ENCODE results near the gene DOCK9. TPM values are rescaled to one million over a fixed set of nuclear protein-coding genes. Genes with fewer than 3 reads are reported as not detected.

Gene DOCK9
- total RNA-seq, 1 experiment from 2014 or later = 4.5 TPM

GRCh38 chr13:98791611-98792010 lies 186.3 kb downstream of the DOCK9 start:
- TF ChIP-seq EZH2 (IDR thresholded peaks at IDR 0.05; ENCODE audit: borderline replicate concordance, low read depth, low read length, poor library complexity, severe bottlenecking) = no peak
- no peak for TF ChIP-seq CTCF (conservative IDR thresholded peaks at IDR 0.05; ENCODE audit: low read depth, low read length)
- intact Hi-C loops (cut with micrococcal nuclease; ENCODE audit: unreplicated experiment) = no loop called here

GRCh38 chr13:98787996-98788395 lies 189.9 kb downstream of the DOCK9 start:
- TF ChIP-seq CTCF (conservative IDR thresholded peaks at IDR 0.05; ENCODE audit: low read depth, low read length) (no peak), EZH2 (IDR thresholded peaks at IDR 0.05; ENCODE audit: borderline replicate concordance, low read depth, low read length, poor library complexity, severe bottlenecking) (no peak)
- no peaks in the 10 kb centered on the region for H3K9me3 ChIP-seq (ENCODE audit: low read depth, low read length, poor library complexity, severe bottlenecking)
- no TSS peak for BruUV-seq (replicated peaks)
- H3K4me1 ChIP-seq (ENCODE audit: insufficient read depth, low read length, poor library complexity, severe bottlenecking) = no peaks in the 10 kb centered on the region
- ChIA-PET CTCF (no interaction called here), POLR2A (ENCODE audit: low non-redundant PET) (no interaction called here)
- no peak overlapping the region for H3K4me3 ChIP-seq (ENCODE audit: low read depth, low read length, poor library complexity, severe bottlenecking)
- H3K36me3 ChIP-seq (ENCODE audit: insufficient read depth, low read length, poor library complexity, severe bottlenecking) = no peaks in the 10 kb centered on the region
- H3K27me3 ChIP-seq (replicated peaks; ENCODE audit: insufficient read depth, low read depth, low read length, poor library complexity) = no peaks in the 10 kb centered on the region
- no peak for DNase-seq (ENCODE audit: low spot score)
- H3K27ac ChIP-seq (ENCODE audit: low read depth, low read length, poor library complexity, severe bottlenecking) = no peak overlapping the region
- intact Hi-C loops (cut with micrococcal nuclease; ENCODE audit: unreplicated experiment) = no loop called here

More at GRCh38 chr13:98791611-98792010, 186.3 kb downstream of the DOCK9 start:
- no peaks in the 10 kb centered on the region for H3K4me1 ChIP-seq (ENCODE audit: insufficient read depth, low read length, poor library complexity, severe bottlenecking)
- no peak overlapping the region for H3K27ac ChIP-seq (ENCODE audit: low read depth, low read length, poor library complexity, severe bottlenecking)
- POLR2A ChIA-PET (ENCODE audit: low non-redundant PET) = no interaction called here
- CTCF ChIA-PET = no interaction called here
- no peaks in the 10 kb centered on the region for H3K9me3 ChIP-seq (ENCODE audit: low read depth, low read length, poor library complexity, severe bottlenecking)
- H3K27me3 ChIP-seq (replicated peaks; ENCODE audit: insufficient read depth, low read depth, low read length, poor library complexity) = no peaks in the 10 kb centered on the region
- BruUV-seq (replicated peaks) = no TSS peak
- no peak for DNase-seq (ENCODE audit: low spot score)
- H3K36me3 ChIP-seq (ENCODE audit: insufficient read depth, low read length, poor library complexity, severe bottlenecking) = no peaks in the 10 kb centered on the region
- H3K4me3 ChIP-seq (ENCODE audit: low read depth, low read length, poor library complexity, severe bottlenecking) = no peak overlapping the region

GRCh38 chr13:98787173-98787572 lies 190.7 kb downstream of the DOCK9 start:
- Histone ChIP-seq H3K36me3 (ENCODE audit: insufficient read depth, low read length, poor library complexity, severe bottlenecking) (no peaks in the 10 kb centered on the region), H3K4me3 (ENCODE audit: low read depth, low read length, poor library complexity, severe bottlenecking) (no peak overlapping the region), H3K27me3 (replicated peaks; ENCODE audit: insufficient read depth, low read depth, low read length, poor library complexity) (no peaks in the 10 kb centered on the region), H3K27ac (ENCODE audit: low read depth, low read length, poor library complexity, severe bottlenecking) (no peak overlapping the region), H3K4me1 (ENCODE audit: insufficient read depth, low read length, poor library complexity, severe bottlenecking) (no peaks in the 10 kb centered on the region), H3K9me3 (ENCODE audit: low read depth, low read length, poor library complexity, severe bottlenecking) (no peaks in the 10 kb centered on the region)
- TF ChIP-seq CTCF (conservative IDR thresholded peaks at IDR 0.05; ENCODE audit: low read depth, low read length) (no peak), EZH2 (IDR thresholded peaks at IDR 0.05; ENCODE audit: borderline replicate concordance, low read depth, low read length, poor library complexity, severe bottlenecking) (no peak)
- BruUV-seq (replicated peaks) = no TSS peak
- ChIA-PET POLR2A (ENCODE audit: low non-redundant PET) (no interaction called here), CTCF (no interaction called here)
- DNase-seq (ENCODE audit: low spot score) = no peak
- intact Hi-C loops (cut with micrococcal nuclease; ENCODE audit: unreplicated experiment) = no loop called here

Measured in A673 (cell line).